Raji (cell line): ENCODE measurements around the gene WNK1.

Experiments used
- POLR2A ChIP-seq: IDR thresholded peaks from 2 replicates; pipeline ENCODE4 v1.6.1; 2011; ENCODE audit warnings: low read depth, low read length, control low read depth; ENCODE audit not compliant: insufficient read depth

WNK1 gene

DNA sequence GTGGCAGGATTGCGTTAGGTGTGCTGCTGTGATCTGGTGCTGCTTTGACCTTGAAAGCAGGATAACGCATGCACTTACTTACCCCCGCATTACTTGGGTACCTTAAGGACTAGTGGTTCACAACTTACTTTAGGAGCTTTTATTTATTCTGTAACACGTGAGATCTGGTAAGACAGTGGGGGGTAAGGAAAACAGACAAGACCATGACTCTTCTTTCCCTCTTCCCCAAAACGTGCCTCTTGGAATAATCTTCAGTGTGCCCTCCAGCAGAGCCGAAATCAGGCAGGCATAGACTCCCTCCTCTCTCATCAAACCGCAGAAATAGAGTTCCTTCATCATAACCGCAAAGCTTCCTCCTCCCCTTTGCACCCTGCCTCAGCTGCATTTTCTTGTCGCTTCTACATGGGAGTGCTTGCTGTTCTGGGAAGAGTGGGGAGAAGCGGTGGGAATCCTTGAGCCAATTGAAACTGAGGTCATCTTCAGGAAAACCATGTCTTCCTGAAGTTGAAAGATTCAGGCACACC is 153.7 kb downstream of the WNK1 start:
- TF ChIP-seq POLR2A = no peak

DNA sequence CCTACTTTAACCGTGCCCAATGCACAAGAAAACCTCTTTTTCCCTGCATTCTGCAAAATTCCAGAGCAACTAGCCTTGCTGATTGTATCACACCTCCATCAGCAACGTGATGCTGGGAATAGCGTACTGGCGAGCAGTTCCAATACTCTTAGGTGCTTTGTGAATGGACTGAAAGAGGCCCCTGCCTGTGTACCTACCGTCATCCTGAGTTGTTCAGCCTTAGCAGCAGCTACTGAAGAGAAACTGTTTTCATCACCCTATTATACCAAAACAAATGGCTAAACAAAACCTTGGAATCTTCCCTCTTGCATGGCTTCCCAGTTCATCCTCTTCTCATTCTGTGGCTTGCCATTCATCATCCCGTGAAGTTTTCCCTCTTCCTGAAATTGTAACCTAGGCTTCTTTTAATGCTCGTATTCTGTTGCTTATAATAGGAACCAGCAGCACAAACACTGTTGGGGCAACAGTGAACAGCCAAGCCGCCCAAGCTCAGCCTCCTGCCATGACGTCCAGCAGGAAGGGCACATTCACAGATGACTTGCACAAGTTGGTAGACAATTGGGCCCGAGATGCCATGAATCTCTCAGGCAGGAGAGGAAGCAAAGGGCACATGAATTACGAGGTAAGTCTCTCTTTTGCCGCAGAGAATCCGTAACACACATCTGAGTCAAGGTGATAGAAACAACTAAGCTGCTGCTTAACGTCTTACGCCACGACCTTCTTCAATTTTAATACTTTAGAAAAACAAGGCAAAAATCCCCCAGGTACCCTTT is 155.2 kb downstream of the WNK1 start:
- TF ChIP-seq POLR2A = no peak

DNA sequence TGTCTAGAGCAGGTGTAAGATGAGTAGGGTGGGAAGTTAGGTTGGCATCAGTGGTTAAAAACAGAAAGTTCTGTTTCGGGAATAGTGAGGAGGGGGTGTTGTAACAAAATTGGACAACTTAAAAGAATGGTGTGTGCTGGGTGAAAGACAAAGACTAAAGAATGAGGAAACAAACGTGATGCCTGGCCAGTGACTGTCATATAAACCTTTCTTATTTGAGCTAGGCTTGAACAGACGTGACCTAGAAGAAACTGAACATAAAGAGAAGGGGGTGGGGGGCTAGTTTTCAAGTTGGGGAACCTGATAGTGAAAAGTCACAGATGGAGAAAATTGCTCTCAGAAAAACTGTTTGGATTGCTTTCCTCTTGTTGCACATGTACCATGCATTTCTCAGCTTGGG is 157.5 kb downstream of the WNK1 start:
- TF ChIP-seq POLR2A = no peak

GRCh38 chr12:910416-910815 is 158.0 kb downstream of the WNK1 start:
- no peak for TF ChIP-seq POLR2A

DNA sequence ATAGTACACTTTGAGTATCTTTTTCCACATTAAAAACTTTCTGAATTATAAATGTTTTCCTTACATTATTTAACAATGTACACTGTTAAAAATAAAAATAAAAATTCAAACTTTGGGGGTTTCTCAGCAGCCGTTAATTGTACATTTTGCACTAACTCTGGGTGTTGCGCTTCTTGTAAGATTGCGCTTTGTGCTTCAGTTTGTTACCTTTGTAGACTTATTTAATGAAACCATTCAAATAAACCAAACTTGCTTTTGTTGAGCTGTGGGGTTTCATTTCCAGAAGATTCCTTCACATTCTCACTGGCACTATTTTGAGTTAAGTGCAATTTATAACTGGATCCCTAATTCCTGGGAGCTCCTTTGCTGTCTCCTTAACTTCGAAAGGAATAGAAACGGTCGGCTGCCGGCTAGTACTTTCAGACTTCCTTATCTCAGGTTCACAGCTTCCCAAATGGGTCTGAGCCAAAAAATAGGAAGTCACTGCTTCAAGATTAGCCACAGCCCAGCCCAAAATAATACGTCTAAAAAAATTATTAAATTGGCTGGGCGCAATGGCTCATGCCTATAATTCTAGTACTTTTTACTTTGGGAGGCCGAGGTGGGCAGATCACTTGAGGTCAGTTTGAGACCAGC is 158.9 kb downstream of the WNK1 start:
- TF ChIP-seq POLR2A = no peak

GRCh38 chr12:912466-913235 is 160.3 kb downstream of the WNK1 start:
- no peak for TF ChIP-seq POLR2A

DNA sequence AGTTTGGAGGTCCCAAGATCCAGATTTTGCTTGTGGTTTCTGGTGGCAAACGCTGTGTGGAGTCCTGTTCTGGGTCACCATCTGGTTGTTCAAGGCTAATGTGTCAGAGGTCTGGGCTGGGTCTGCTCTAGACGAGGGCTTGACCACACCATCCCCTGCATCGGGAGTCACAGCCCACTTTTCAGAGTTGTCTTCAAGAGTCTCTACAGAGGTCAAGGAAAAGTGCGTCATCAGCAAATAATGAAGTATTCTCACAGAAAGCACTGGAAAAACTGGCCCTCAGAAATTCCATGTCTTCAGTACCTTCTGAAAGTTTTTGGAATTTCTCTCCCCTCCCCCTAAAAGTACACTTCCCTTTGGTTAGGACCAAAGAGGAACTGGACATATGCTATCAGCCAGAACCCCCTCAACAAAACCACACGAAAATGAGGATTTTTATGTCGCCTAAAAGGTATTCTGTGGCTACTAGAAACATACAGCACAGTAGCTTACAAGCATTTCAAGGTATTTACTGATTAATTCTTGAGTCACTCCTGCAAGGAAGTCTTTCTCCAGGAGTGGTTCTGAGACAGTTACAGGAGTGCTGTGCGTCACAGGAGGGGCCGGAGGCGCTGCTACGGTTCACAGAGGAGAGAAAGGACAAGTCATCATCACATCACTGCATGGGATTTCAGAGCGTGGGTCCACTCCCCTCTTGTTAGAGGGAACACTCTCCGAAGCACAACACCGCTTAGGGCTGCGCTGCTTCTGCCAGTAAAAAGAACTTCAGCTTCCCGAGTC is 161.7 kb downstream of the WNK1 start:
- TF ChIP-seq POLR2A = no peak

GRCh38 chr12:915090-915489 is 162.7 kb downstream of the WNK1 start:
- TF ChIP-seq POLR2A = no peak

DNA sequence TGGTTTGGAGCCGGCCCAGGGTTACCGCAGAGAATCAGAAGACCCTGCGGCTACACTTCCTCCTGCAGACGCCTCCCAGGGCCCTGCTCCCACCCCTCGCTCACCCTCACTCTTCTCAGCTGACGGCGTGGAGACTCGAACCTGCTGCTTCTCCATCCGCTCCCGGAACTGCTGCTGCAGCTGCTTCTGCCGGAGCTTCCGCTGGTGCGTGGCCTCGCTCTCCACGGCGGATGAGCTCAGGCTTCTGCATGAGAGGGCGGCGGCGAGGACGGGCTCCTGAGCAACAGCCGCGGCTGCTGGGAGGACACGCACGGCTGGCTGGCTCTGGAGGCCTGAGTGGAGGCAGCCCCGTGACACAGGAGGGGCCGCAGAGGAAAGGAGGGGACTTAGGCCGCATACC is 163.9 kb downstream of the WNK1 start:
- no peak for TF ChIP-seq POLR2A

DNA sequence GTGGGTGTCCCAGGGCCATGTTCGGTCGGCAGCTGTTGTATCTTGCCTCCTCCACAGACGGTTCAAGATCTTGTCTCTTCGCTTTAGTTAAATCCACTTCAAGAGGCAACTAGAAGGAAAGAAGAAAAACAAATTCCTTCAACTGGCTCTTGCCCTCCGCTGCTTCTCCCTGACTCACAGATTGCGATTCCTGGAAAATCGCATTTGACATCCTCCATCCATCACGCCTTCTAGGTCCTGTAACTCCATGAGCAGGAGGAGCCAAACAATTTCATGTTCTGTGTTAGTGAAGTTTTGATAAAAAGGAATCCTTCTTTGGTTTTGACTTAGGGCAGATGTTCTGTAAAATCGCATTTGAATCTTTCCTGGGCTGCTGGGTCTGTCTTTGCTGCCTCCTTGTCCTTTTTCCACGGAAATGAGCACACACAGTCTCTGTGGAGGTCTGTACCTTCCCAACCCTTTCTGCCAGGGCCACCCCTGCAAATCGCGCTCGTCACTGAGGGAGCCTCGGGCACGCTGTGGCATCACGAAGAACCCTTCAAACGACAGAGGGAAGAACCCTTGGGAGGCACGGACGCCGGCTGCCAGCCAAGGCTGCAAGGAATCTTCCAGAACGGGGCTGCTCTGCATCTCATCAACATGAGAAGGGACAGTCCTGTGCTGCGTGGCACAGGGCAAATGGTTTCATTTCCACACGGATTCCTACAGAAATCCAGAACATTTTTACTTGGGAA is 164.5 kb downstream of the WNK1 start:
- no peak for TF ChIP-seq POLR2A

GRCh38 chr12:920676-921075 is 168.3 kb downstream of the WNK1 start:
- TF ChIP-seq POLR2A = no peak

DNA sequence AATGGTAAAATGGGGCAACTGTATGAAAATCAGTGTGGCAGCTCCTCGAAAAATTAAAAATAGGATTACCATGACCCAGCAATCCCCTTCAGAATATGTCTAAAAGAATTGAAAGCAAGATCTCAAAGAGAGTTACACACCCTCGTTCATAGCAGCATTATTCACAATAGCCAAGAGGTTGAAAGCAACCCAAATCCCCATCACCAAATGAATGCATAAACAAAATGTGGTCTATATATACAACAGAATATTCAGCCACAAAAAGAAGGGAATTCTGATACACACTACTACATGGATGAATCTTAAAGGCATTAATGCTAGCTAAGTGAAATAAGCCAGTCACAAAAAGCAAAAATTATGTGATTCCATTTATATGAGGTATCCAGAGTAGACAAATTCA is 169.9 kb downstream of the WNK1 start:
- no peak for TF ChIP-seq POLR2A

- TF ChIP-seq POLR2A = no peak
Measured at GRCh38 chr12:926641-927040, 174.3 kb downstream of the WNK1 start.

DNA sequence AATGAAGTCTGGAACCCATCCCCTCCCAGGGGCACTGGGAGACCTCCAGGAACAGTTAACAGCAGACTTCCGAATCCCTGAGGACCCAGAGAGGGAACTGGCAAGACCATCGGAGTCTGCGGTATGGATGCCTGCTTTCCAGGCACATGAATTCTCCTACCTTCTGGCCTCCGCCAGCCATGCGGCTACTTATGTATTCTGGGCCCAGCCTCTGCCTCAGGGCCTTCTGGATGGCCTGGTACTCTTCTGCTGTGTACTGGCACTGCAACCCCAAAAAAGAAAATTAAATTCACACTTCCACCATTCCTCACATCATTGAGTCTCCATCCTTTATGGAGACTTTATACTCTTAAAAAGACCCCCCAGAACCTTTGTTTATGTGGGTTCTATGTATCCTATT is 178.7 kb downstream of the WNK1 start:
- TF ChIP-seq POLR2A = no peak
